ENCODE results near the gene AFAP1L2. TPM values are rescaled to one million over a fixed set of nuclear protein-coding genes. Genes with fewer than 3 reads are reported as not detected.

AFAP1L2 gene
- total RNA-seq, 1 experiment from 2014 or later = not detected

DNA sequence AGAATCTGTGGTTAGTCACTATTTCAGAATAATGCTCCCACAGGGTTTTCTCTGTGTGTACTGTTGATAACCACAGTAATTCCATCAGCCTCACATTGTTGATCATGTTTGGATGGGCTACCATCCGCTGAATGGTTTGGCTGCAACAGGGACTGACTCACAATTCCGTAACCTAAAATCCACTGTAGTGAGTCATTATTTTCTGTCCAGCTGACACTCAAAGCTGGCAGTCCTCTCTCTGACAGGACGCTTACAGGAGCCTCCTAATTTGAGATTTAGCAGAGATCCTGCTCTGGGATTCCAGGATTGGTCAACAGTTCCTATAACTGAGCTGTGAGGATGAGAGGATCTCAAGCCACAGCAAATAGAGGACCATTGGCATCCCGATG is 132.5 kb downstream of the AFAP1L2 start:
- DNase-seq (ENCODE audit: low spot score) = no peak
- intact Hi-C loops (cut with micrococcal nuclease; ENCODE audit: unreplicated experiment) = no loop called here
- Histone ChIP-seq H3K27me3 (replicated peaks; ENCODE audit: insufficient read depth, low read depth, low read length, poor library complexity) (peaks cover 8% of the 10 kb centered on the region), H3K4me1 (ENCODE audit: insufficient read depth, low read length, poor library complexity, severe bottlenecking) (no peaks in the 10 kb centered on the region), H3K9me3 (ENCODE audit: low read depth, low read length, poor library complexity, severe bottlenecking) (no peaks in the 10 kb centered on the region), H3K27ac (ENCODE audit: low read depth, low read length, poor library complexity, severe bottlenecking) (no peak overlapping the region), H3K36me3 (ENCODE audit: insufficient read depth, low read length, poor library complexity, severe bottlenecking) (no peaks in the 10 kb centered on the region), H3K4me3 (ENCODE audit: low read depth, low read length, poor library complexity, severe bottlenecking) (no peak overlapping the region)
- no peak for TF ChIP-seq EZH2 (IDR thresholded peaks at IDR 0.05; ENCODE audit: borderline replicate concordance, low read depth, low read length, poor library complexity, severe bottlenecking)
- TF ChIP-seq, protein P1, sequence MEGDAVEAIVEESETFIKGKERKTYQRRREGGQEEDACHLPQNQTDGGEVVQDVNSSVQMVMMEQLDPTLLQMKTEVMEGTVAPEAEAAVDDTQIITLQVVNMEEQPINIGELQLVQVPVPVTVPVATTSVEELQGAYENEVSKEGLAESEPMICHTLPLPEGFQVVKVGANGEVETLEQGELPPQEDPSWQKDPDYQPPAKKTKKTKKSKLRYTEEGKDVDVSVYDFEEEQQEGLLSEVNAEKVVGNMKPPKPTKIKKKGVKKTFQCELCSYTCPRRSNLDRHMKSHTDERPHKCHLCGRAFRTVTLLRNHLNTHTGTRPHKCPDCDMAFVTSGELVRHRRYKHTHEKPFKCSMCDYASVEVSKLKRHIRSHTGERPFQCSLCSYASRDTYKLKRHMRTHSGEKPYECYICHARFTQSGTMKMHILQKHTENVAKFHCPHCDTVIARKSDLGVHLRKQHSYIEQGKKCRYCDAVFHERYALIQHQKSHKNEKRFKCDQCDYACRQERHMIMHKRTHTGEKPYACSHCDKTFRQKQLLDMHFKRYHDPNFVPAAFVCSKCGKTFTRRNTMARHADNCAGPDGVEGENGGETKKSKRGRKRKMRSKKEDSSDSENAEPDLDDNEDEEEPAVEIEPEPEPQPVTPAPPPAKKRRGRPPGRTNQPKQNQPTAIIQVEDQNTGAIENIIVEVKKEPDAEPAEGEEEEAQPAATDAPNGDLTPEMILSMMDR (conservative IDR thresholded peaks at IDR 0.05; ENCODE audit: low read depth, low read length) = no peak
- POLR2A ChIA-PET (ENCODE audit: low non-redundant PET) = no interaction called here
- BruUV-seq (replicated peaks) = no TSS peak
- CTCF ChIA-PET = interaction anchor here (0.6 kb wide), 1 partner anchor 156 kb away, joined by 5 read pairs; no protein-coding TSS in a partner anchor

DNA sequence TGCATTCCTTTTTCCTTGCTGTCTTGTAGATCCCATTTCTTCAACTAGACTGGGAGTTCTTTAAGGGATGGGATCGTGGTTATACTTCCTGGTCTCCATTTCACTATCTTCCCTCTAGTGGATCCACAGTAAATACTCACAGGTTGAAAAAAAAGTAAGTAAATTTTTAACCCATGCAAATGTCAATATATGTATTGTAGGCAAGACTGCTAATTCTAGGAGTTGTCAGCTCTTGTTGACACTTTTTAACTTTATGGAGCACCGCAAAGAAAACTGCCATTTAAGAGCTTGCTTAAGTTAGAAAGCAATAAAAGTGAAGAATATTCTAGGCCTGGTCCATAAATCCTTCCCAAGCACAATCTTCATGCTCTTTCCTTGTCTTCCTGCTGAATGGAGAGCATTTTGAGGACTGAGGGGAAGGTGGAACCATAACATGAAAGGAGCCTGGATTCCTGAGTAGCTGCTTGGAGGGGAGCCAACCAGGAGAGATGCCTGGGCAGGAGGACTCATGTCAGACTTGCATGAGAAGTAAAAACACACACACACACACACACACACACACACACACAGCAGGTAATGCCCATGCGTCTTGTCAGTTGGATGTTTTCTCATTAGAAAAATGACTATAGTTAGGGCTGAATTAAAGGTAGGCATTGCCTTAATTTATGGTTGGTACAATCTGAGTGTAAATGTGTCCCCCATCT is 133.1 kb downstream of the AFAP1L2 start:
- intact Hi-C loops (cut with micrococcal nuclease; ENCODE audit: unreplicated experiment) = no loop called here
- TF ChIP-seq EZH2 (IDR thresholded peaks at IDR 0.05; ENCODE audit: borderline replicate concordance, low read depth, low read length, poor library complexity, severe bottlenecking) = no peak
- TF ChIP-seq, protein P1 (conservative IDR thresholded peaks at IDR 0.05; ENCODE audit: low read depth, low read length) = no peak
- Histone ChIP-seq H3K36me3 (ENCODE audit: insufficient read depth, low read length, poor library complexity, severe bottlenecking) (no peaks in the 10 kb centered on the region), H3K27ac (ENCODE audit: low read depth, low read length, poor library complexity, severe bottlenecking) (no peak overlapping the region), H3K9me3 (ENCODE audit: low read depth, low read length, poor library complexity, severe bottlenecking) (no peaks in the 10 kb centered on the region), H3K27me3 (replicated peaks; ENCODE audit: insufficient read depth, low read depth, low read length, poor library complexity) (peaks cover 8% of the 10 kb centered on the region), H3K4me1 (ENCODE audit: insufficient read depth, low read length, poor library complexity, severe bottlenecking) (no peaks in the 10 kb centered on the region), H3K4me3 (ENCODE audit: low read depth, low read length, poor library complexity, severe bottlenecking) (no peak overlapping the region)
- DNase-seq (ENCODE audit: low spot score) = no peak
- BruUV-seq (replicated peaks) = no TSS peak
- CTCF ChIA-PET = no interaction called here
- POLR2A ChIA-PET (ENCODE audit: low non-redundant PET) = interaction anchor here (0.6 kb wide), 1 partner anchor 123 kb away, joined by 4 read pairs; no protein-coding TSS in a partner anchor

DNA sequence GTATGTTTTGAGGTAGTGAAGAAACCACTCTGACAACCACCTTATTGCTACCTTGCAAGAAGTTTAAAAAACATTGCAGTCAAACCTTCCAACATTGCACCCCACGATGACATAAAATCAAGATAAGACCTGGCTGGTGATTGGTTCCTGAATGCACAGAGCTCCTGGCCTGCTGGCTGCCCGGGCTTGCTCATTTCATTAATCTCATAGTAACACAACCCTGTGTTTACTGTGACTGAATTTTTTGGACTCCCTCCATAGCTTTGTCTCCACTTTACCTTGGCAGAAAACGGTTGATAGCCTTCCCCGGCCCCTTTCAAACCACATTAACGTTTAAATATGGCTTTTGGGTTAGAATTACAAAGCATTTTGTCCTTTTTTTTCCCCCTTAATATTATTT is 137.8 kb downstream of the AFAP1L2 start:
- Histone ChIP-seq H3K4me1 (ENCODE audit: insufficient read depth, low read length, poor library complexity, severe bottlenecking) (no peaks in the 10 kb centered on the region), H3K4me3 (ENCODE audit: low read depth, low read length, poor library complexity, severe bottlenecking) (no peak overlapping the region), H3K36me3 (ENCODE audit: insufficient read depth, low read length, poor library complexity, severe bottlenecking) (no peaks in the 10 kb centered on the region), H3K27me3 (replicated peaks; ENCODE audit: insufficient read depth, low read depth, low read length, poor library complexity) (no peaks in the 10 kb centered on the region), H3K9me3 (ENCODE audit: low read depth, low read length, poor library complexity, severe bottlenecking) (no peaks in the 10 kb centered on the region), H3K27ac (ENCODE audit: low read depth, low read length, poor library complexity, severe bottlenecking) (no peak overlapping the region)
- ChIA-PET CTCF (no interaction called here), POLR2A (ENCODE audit: low non-redundant PET) (no interaction called here)
- no TSS peak for BruUV-seq (replicated peaks)
- intact Hi-C loops (cut with micrococcal nuclease; ENCODE audit: unreplicated experiment) = no loop called here
- DNase-seq (ENCODE audit: low spot score) = no peak
- no peak for TF ChIP-seq EZH2 (IDR thresholded peaks at IDR 0.05; ENCODE audit: borderline replicate concordance, low read depth, low read length, poor library complexity, severe bottlenecking)
- TF ChIP-seq, protein P1 (conservative IDR thresholded peaks at IDR 0.05; ENCODE audit: low read depth, low read length) = no peak

All from A673 (cell line).